Measurements from ENCODE around the gene DNAH1. TPM values are rescaled to one million over a fixed set of nuclear protein-coding genes. Genes with fewer than 3 reads are reported as not detected.

Gene DNAH1
- total and polyA plus RNA-seq, 2 of the 13 experiments (the other 11 are each of a cell fraction or from before 2014, with no cell fraction given), result 0.64 to 3.5 TPM

DNA sequence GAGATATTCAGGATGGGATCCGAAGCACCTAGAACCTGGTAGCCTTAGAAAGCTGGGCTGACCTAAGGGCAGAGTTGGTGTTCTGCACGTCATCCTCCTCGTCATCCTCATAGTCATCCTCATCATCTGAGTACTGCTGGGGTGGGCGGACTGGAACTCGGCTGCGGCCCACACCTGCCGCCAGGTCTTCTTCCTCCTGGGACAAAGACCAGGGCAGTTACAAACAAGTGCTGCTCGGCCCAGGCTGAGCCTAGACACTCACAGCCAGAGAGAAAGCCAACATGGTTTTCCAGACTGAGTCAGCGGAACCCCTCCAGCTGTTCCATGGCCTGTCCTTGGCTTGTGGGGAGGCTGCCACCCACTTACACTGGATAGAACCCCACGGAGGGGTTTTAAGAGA lies 88.3 kb downstream of the DNAH1 start:
- H3K4me3 ChIP-seq (replicated peaks in 1 of 3; ENCODE audit: insufficient read depth in 1 of 3, low read depth in 2 of 3, low read length in 3 of 3), result no peak overlapping the region
- H3K9me3 ChIP-seq (ENCODE audit: low read length), result no peaks in the 10 kb centered on the region
- peaks cover 28 to 71% of the 10 kb centered on the region in 2 experiments for H3K36me3 ChIP-seq (replicated peaks in 1 of 2; ENCODE audit: control insufficient read depth in 1 of 2, insufficient read depth in 2 of 2, low read length in 2 of 2)
- peaks cover 14% of the 10 kb centered on the region for H3K79me2 ChIP-seq (ENCODE audit: insufficient read depth, low read length)
- H3K4me2 ChIP-seq (ENCODE audit: low read depth, low read length), result no peak overlapping the region
- no peak overlapping the region for H3K27ac ChIP-seq (ENCODE audit: extremely low read length, insufficient read depth, low read length)
- ATAC-seq (no peak), DNase-seq (ENCODE audit: low spot score) (no peak), FAIRE-seq (no peak)
- H3K27me3 ChIP-seq (ENCODE audit: control insufficient read depth in 1 of 2, insufficient read depth in 2 of 2, low read length in 2 of 2), result peaks cover 0 to 1% of the 10 kb centered on the region in 2 experiments; a peak in 1 of 5 replicates
- in situ Hi-C loops (cut with HindIII; ENCODE audit: extremely low pct_ligation_motif_present, low pct_unique_long_range_greater_than_20kb) (no loop called here), intact Hi-C loops (cut with micrococcal nuclease; ENCODE audit: unreplicated experiment) (no loop called here)
- no peak overlapping the region for H2AFZ ChIP-seq (ENCODE audit: low read length)
- no TSS peak for BruUV-seq (replicated peaks)
- TF ChIP-seq, protein P1, sequence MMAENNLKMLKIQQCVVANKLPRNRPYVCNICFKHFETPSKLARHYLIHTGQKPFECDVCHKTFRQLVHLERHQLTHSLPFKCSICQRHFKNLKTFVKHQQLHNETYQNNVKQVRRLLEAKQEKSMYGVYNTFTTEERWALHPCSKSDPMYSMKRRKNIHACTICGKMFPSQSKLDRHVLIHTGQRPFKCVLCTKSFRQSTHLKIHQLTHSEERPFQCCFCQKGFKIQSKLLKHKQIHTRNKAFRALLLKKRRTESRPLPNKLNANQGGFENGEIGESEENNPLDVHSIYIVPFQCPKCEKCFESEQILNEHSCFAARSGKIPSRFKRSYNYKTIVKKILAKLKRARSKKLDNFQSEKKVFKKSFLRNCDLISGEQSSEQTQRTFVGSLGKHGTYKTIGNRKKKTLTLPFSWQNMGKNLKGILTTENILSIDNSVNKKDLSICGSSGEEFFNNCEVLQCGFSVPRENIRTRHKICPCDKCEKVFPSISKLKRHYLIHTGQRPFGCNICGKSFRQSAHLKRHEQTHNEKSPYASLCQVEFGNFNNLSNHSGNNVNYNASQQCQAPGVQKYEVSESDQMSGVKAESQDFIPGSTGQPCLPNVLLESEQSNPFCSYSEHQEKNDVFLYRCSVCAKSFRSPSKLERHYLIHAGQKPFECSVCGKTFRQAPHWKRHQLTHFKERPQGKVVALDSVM (CRISPR knock-in tag; IDR thresholded peaks at IDR 0.05), result no peak
- TF ChIP-seq ZBTB1 (CRISPR knock-in tag; IDR thresholded peaks at IDR 0.05; ENCODE audit: borderline replicate concordance) (no peak), ZNF747 (CRISPR knock-in tag; IDR thresholded peaks at IDR 0.05; ENCODE audit: borderline replicate concordance) (no peak), ZNF816 (CRISPR knock-in tag; IDR thresholded peaks at IDR 0.05; ENCODE audit: borderline replicate concordance) (no peak), YY1 (IDR thresholded peaks at IDR 0.05; ENCODE audit: insufficient read depth, insufficient replicate concordance, low read depth, low read length) (no peak), RARG (CRISPR knock-in tag; IDR thresholded peaks at IDR 0.05; ENCODE audit: low read depth) (no peak), MED1 (CRISPR knock-in tag; IDR thresholded peaks at IDR 0.05) (no peak), ZSCAN25 (CRISPR knock-in tag; IDR thresholded peaks at IDR 0.05) (no peak), MAFG (CRISPR knock-in tag; IDR thresholded peaks at IDR 0.05) (no peak), ELF3 (CRISPR knock-in tag; IDR thresholded peaks at IDR 0.05) (no peak), ZNF879 (CRISPR knock-in tag; IDR thresholded peaks at IDR 0.05) (no peak)
- TF ChIP-seq, protein P2, sequence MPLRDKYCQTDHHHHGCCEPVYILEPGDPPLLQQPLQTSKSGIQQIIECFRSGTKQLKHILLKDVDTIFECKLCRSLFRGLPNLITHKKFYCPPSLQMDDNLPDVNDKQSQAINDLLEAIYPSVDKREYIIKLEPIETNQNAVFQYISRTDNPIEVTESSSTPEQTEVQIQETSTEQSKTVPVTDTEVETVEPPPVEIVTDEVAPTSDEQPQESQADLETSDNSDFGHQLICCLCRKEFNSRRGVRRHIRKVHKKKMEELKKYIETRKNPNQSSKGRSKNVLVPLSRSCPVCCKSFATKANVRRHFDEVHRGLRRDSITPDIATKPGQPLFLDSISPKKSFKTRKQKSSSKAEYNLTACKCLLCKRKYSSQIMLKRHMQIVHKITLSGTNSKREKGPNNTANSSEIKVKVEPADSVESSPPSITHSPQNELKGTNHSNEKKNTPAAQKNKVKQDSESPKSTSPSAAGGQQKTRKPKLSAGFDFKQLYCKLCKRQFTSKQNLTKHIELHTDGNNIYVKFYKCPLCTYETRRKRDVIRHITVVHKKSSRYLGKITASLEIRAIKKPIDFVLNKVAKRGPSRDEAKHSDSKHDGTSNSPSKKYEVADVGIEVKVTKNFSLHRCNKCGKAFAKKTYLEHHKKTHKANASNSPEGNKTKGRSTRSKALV (CRISPR knock-in tag; IDR thresholded peaks at IDR 0.05), result no peak
- peaks cover 15% of the 10 kb centered on the region for H3K4me1 ChIP-seq (ENCODE audit: insufficient read depth, low read length)
- H4K20me1 ChIP-seq (ENCODE audit: insufficient read depth, low read length), result no peaks in the 10 kb centered on the region
- no peak overlapping the region for H3K9ac ChIP-seq (ENCODE audit: insufficient read depth, low read depth, low read length)
- POLR2A ChIA-PET, result no interaction called here
- CTCF ChIA-PET (ENCODE audit: low intra/inter-chr PET ratio, low total read pairs), result no interaction called here
- 98% methylated on average over 10 of the region's 10 CpGs for WGBS (ENCODE audit: low lambda C conversion rate)
